PC-3 (cell line): ENCODE measurements around the gene BLM. TPM values are rescaled to one million over a fixed set of nuclear protein-coding genes. Genes with fewer than 3 reads are reported as not detected.

Experiments
- ATAC-seq: fragments of 200-7000 bp; cut with Tn5 transposase; 2 replicates; pipeline ENCODE4 v1.9.1; 2020; ENCODE audit warnings: mild to moderate bottlenecking, moderate library complexity
- BruUV-seq: library from RNA; stranded (reverse); fragments of 400-500 nt; replicated peaks from 2 replicates; lab custom pipeline; 2021; lab: Mats Ljungman, UMichigan
- CTCF ChIA-PET: fragments of 300-600 bp; sonication (Branson Sonifier 250); formaldehyde crosslinking; loops from one replicate; lab custom pipeline; 2022; ENCODE audit warnings: antibody characterized with exemption; lab: Charles Lee
- POLR2A ChIA-PET: fragments of 300-600 bp; sonication (Branson Sonifier 250); formaldehyde crosslinking; loops from one replicate; lab custom pipeline; 2022; ENCODE audit warnings: antibody characterized with exemption; ENCODE audit not compliant: unreplicated experiment; lab: Charles Lee
- DNase-seq: peaks from one replicate; pipeline ENCODE4 v3.0.0-alpha.2; 2015
- H2AFZ ChIP-seq: fragments of 300-600 bp; sonication (generic); 2 replicates; pipeline ENCODE4 v1.6.0; 2016; ENCODE audit warnings: antibody characterized with exemption, low read length
- H3F3A ChIP-seq: fragments of 300-600 bp; sonication (generic); one replicate; pipeline ENCODE4 v1.6.0; 2017; ENCODE audit warnings: antibody characterized with exemption, low read length, control low read depth, mild to moderate bottlenecking; ENCODE audit not compliant: unreplicated experiment
- H3K27ac ChIP-seq: fragments of 300-600 bp; sonication (generic); 2 replicates; pipeline ENCODE4 v1.5.1; 2016; ENCODE audit warnings: mild to moderate bottlenecking, low read length
- H3K27me3 ChIP-seq: fragments of 300-600 bp; sonication (generic); 2 replicates; pipeline ENCODE4 v1.6.1; 2016; ENCODE audit warnings: low read length, mixed read lengths
- H3K36me3 ChIP-seq: fragments of 300-600 bp; sonication (generic); 2 replicates; pipeline ENCODE4 v1.6.1; 2016; ENCODE audit warnings: low read depth, mixed run types, low read length, mixed read lengths
- H3K4me1 ChIP-seq: fragments of 300-600 bp; sonication (generic); 2 replicates; pipeline ENCODE4 v1.5.1; 2016; ENCODE audit warnings: low read length; ENCODE audit not compliant: insufficient read depth
- H3K4me2 ChIP-seq: fragments of 300-600 bp; sonication (generic); 2 replicates; pipeline ENCODE4 v1.6.0; 2016; ENCODE audit warnings: low read length
- H3K4me3 ChIP-seq: fragments of 300-600 bp; sonication (generic); 2 replicates; pipeline ENCODE4 v1.5.1; 2016; ENCODE audit warnings: mild to moderate bottlenecking, low read length, mixed read lengths
- H3K79me2 ChIP-seq: fragments of 300-600 bp; sonication (generic); 2 replicates; pipeline ENCODE4 v1.6.1; 2017; ENCODE audit warnings: low read length, mixed read lengths
- H3K9ac ChIP-seq: fragments of 300-600 bp; sonication (generic); 2 replicates; pipeline ENCODE4 v1.6.0; 2016; ENCODE audit warnings: mild to moderate bottlenecking, low read length
- H3K9me2 ChIP-seq: fragments of 300-600 bp; sonication (generic); replicated peaks from 2 replicates; pipeline ENCODE4 v1.6.1; 2016; ENCODE audit warnings: mixed run types, low read length, mixed read lengths
- H3K9me3 ChIP-seq: fragments of 300-600 bp; sonication (generic); 2 replicates; pipeline ENCODE4 v1.6.1; 2016; ENCODE audit warnings: low read length, mixed read lengths
- H4K20me1 ChIP-seq: fragments of 300-600 bp; sonication (generic); 2 replicates; pipeline ENCODE4 v1.6.1; 2016; ENCODE audit warnings: low read length, mixed read lengths
- EZH2 ChIP-seq: fragments of 300-600 bp; sonication (generic); IDR thresholded peaks from one replicate; pipeline ENCODE4 v1.6.1; 2017; ENCODE audit warnings: antibody characterized with exemption, mild to moderate bottlenecking, low read length; ENCODE audit not compliant: unreplicated experiment
- EZH2phosphoT487 ChIP-seq: fragments of 300-600 bp; sonication (generic); IDR thresholded peaks from 2 replicates; pipeline ENCODE4 v1.6.1; 2018; ENCODE audit warnings: mild to moderate bottlenecking, antibody characterized with exemption, low read length, borderline replicate concordance
- intact Hi-C: fragments of 100-400 bp; cut with micrococcal nuclease; formaldehyde crosslinking; loops from 2 replicates; pipeline ENCODE4 v1.9.0; 2023
- total RNA-seq: library from RNA; depleted of rRNA; stranded (reverse); fragments of >200 nt; gene quantifications from 2 replicates; pipeline ENCODE4 v1.2.3, GENCODE V29; 2014
- TF ChIP-seq, protein P1 (sequence below): fragments of 300-600 bp; sonication (generic); conservative IDR thresholded peaks from 2 replicates; pipeline ENCODE4 v1.5.1; 2017; ENCODE audit warnings: antibody characterized with exemption, low read depth, mild to moderate bottlenecking, low read length

BLM gene
- total RNA-seq, 1 experiment from 2014 or later = 18.7 TPM

DNA sequence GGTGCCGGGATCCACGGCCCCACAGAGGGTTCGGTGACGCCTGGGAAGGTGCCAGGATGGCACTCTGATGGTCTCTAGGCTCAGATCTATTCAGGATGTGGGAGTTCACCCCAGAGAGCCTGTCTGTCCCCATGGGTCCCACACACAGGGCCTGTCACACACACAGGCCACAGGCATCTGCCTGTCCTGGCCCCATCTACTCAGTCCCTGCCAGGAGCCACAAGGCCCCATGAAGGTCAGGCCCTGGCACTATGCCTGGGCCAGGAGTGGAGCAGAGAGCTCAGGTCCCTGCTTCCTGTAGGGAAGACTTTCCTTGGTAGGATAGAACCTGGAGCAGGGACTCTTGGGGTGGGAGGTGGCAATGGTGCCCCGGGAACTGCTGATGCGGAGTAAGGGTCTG is 102.2 kb downstream of the BLM start:
- H3K4me1 ChIP-seq = no peaks in the 10 kb centered on the region
- no TSS peak for BruUV-seq
- no peaks in the 10 kb centered on the region for H3F3A ChIP-seq
- no peaks in the 10 kb centered on the region for H3K36me3 ChIP-seq
- DNase-seq (no peak), ATAC-seq (no peak)
- no peaks in the 10 kb centered on the region for H4K20me1 ChIP-seq
- POLR2A ChIA-PET = no interaction called here
- H3K9ac ChIP-seq = no peak overlapping the region
- intact Hi-C loops = no loop called here
- H3K9me2 ChIP-seq = no peaks in the 10 kb centered on the region
- H3K9me3 ChIP-seq = no peaks in the 10 kb centered on the region
- H2AFZ ChIP-seq = no peak overlapping the region
- TF ChIP-seq EZH2 (no peak), EZH2phosphoT487 (no peak)
- TF ChIP-seq, protein P1, sequence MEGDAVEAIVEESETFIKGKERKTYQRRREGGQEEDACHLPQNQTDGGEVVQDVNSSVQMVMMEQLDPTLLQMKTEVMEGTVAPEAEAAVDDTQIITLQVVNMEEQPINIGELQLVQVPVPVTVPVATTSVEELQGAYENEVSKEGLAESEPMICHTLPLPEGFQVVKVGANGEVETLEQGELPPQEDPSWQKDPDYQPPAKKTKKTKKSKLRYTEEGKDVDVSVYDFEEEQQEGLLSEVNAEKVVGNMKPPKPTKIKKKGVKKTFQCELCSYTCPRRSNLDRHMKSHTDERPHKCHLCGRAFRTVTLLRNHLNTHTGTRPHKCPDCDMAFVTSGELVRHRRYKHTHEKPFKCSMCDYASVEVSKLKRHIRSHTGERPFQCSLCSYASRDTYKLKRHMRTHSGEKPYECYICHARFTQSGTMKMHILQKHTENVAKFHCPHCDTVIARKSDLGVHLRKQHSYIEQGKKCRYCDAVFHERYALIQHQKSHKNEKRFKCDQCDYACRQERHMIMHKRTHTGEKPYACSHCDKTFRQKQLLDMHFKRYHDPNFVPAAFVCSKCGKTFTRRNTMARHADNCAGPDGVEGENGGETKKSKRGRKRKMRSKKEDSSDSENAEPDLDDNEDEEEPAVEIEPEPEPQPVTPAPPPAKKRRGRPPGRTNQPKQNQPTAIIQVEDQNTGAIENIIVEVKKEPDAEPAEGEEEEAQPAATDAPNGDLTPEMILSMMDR = no peak
- H3K79me2 ChIP-seq = no peaks in the 10 kb centered on the region
- CTCF ChIA-PET = no interaction called here
- no peak overlapping the region for H3K27ac ChIP-seq
- no peak overlapping the region for H3K4me3 ChIP-seq
- no peaks in the 10 kb centered on the region for H3K27me3 ChIP-seq
- no peak overlapping the region for H3K4me2 ChIP-seq

DNA sequence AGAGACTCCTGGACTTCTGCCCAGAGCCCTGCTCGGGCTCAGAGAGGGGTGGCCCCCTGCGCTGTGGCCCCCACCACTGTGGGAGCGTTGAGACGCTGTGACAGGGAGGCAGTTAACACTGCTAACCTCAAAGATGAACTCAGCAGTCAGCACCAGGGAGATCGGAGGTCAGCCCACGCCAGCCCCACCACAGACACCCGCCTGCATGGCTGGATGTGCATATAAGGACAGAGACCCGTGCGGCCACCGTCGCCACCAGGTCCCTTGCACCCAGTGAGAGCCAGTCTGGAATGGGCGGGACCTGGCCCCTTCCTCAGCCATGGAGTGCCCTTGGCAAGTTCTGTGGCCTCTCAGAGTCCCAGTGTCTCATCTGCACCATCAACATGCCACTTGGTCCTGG is 102.7 kb downstream of the BLM start:
- TF ChIP-seq EZH2phosphoT487 (no peak), EZH2 (no peak)
- TF ChIP-seq, protein P1 = no peak
- no peak overlapping the region for H3K9ac ChIP-seq
- no peaks in the 10 kb centered on the region for H3K9me2 ChIP-seq
- DNase-seq (no peak), ATAC-seq (no peak)
- no peaks in the 10 kb centered on the region for H3K9me3 ChIP-seq
- intact Hi-C loops = no loop called here
- H3K79me2 ChIP-seq = no peaks in the 10 kb centered on the region
- H2AFZ ChIP-seq = no peak overlapping the region
- ChIA-PET POLR2A (no interaction called here), CTCF (no interaction called here)
- BruUV-seq = no TSS peak
- H3K4me3 ChIP-seq = no peak overlapping the region
- H3K36me3 ChIP-seq = no peaks in the 10 kb centered on the region
- no peak overlapping the region for H3K27ac ChIP-seq
- no peaks in the 10 kb centered on the region for H4K20me1 ChIP-seq
- no peaks in the 10 kb centered on the region for H3F3A ChIP-seq
- H3K4me1 ChIP-seq = no peaks in the 10 kb centered on the region
- H3K27me3 ChIP-seq = no peaks in the 10 kb centered on the region
- no peak overlapping the region for H3K4me2 ChIP-seq

- Histone ChIP-seq H3K4me3 (no peak overlapping the region), H3K27me3 (no peaks in the 10 kb centered on the region), H2AFZ (no peak overlapping the region), H3F3A (no peaks in the 10 kb centered on the region), H3K9me2 (no peaks in the 10 kb centered on the region), H3K4me1 (no peaks in the 10 kb centered on the region), H3K79me2 (no peaks in the 10 kb centered on the region), H3K36me3 (no peaks in the 10 kb centered on the region), H4K20me1 (no peaks in the 10 kb centered on the region), H3K9ac (no peak overlapping the region), H3K9me3 (no peaks in the 10 kb centered on the region), H3K27ac (no peak overlapping the region), H3K4me2 (no peak overlapping the region)
- intact Hi-C loops = no loop called here
- DNase-seq (no peak), ATAC-seq (no peak)
- CTCF ChIA-PET = no interaction called here
- BruUV-seq = no TSS peak
- POLR2A ChIA-PET = no interaction called here
- TF ChIP-seq EZH2 (no peak), EZH2phosphoT487 (no peak)
- TF ChIP-seq, protein P1 = no peak
These were observed 103.3 kb downstream of the BLM start for GRCh38 chr15:90820481-90820880.
